Lower leg skin (tissue), 4 donors: ENCODE results near the gene ACAD10. TPM values are rescaled to one million over a fixed set of nuclear protein-coding genes. Genes with fewer than 3 reads are reported as not detected.

ENCODE experiments used
- DNase-seq, 2 donors: peaks; one replicate each; pipeline ENCODE4 v3.0.0-alpha.2; 2019; ENCODE audit warnings: low spot score in 2 of 2
- H3K4me3 ChIP-seq: fragments of 200-600 bp; sonication (generic); 2 replicates; pipeline ENCODE4 v1.5.1; 2017; ENCODE audit warnings: mild to moderate bottlenecking, low read depth; ENCODE audit not compliant: poor library complexity, severe bottlenecking
- POLR2A ChIP-seq, 2 donors: fragments of 450-650 bp; IDR thresholded peaks; one replicate each; pipeline ENCODE4 v1.6.1; 2016 to 2017; ENCODE audit warnings: antibody characterized with exemption in 2 of 2, mild to moderate bottlenecking in 1 of 2, moderate library complexity in 1 of 2
- WGBS, 2 donors: methylation state at CpG; one replicate each; pipeline ENCODE4 v1.1.5; 2018; 5-methylcytosine and 5-hydroxymethylcytosine counted together
- intact Hi-C: fragments of 100-400 bp; cut with DNase I; formaldehyde crosslinking; loops from one replicate; pipeline ENCODE4 v1.15.0; 2023; ENCODE audit warnings: low total_unique reads
- total RNA-seq, 4 donors: library from RNA; depleted of rRNA; stranded (reverse); fragments of >200 nt; gene quantifications; one replicate each; pipeline ENCODE4 v1.1.0, GENCODE V29; 2016
- TF ChIP-seq, protein P1 (sequence below), 3 donors: fragments of 450-650 bp; IDR thresholded peaks; one replicate each; pipeline ENCODE4 v1.5.1; 2016; ENCODE audit warnings: antibody characterized with exemption in 3 of 3, mild to moderate bottlenecking in 3 of 3, moderate library complexity in 2 of 3

The ACAD10 gene
- total RNA-seq, 4 donors from 2014 or later = 23.1 to 40.5 (median 24.3) TPM

DNA sequence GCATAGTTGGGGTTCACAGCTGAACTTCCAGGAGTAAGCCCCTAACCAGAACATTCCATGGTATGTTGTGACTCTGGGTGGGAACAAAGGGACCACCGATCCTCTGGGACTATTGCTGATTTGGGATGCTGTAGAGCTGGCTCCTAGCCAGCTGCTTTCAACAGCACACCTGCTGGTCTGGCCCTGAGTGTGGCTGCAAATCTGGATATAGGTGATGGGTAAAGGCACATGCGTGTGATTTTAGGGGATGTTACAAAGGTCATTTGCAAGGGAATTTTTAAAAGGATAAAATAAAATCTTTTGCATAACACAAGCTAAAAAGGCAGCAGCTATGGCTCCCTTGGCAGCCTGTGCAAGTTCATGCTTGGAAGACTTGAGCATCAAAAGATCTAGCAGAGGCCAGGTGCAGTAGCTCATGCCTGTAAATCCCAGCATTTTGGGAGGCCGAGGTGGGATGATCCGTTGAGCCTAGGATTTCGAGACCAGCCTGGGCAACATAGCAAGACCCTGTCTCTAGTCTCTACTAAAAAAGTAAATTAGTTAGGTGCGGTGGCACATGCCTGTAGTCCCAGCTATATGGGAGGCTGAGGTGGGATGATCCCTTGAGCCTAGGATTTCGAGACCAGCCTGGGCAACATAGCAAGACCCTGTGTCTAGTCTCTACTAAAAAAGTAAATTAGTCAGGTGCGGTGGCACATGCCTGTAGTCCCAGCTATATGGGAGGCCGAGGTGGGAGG, 82.5 kb downstream of the ACAD10 start:
- no peak overlapping the region for H3K4me3 ChIP-seq
- WGBS, 2 donors = 73 to 75% methylated on average over 9 of the region's 9 CpGs
- TF ChIP-seq, protein P1, sequence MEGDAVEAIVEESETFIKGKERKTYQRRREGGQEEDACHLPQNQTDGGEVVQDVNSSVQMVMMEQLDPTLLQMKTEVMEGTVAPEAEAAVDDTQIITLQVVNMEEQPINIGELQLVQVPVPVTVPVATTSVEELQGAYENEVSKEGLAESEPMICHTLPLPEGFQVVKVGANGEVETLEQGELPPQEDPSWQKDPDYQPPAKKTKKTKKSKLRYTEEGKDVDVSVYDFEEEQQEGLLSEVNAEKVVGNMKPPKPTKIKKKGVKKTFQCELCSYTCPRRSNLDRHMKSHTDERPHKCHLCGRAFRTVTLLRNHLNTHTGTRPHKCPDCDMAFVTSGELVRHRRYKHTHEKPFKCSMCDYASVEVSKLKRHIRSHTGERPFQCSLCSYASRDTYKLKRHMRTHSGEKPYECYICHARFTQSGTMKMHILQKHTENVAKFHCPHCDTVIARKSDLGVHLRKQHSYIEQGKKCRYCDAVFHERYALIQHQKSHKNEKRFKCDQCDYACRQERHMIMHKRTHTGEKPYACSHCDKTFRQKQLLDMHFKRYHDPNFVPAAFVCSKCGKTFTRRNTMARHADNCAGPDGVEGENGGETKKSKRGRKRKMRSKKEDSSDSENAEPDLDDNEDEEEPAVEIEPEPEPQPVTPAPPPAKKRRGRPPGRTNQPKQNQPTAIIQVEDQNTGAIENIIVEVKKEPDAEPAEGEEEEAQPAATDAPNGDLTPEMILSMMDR (IDR thresholded peaks at IDR 0.05) = no peak
- TF ChIP-seq POLR2A (IDR thresholded peaks at IDR 0.05) = no peak
- intact Hi-C loops = no loop called here
- DNase-seq = no peak

GRCh38 chr12:111769599-111769998, 83.7 kb downstream of the ACAD10 start:
- TF ChIP-seq, protein P1 (IDR thresholded peaks at IDR 0.05) = no peak
- no peak for TF ChIP-seq POLR2A (IDR thresholded peaks at IDR 0.05)
- intact Hi-C loops = no loop called here
- WGBS, 2 donors = 71 to 73% methylated on average over 8 of the region's 8 CpGs
- DNase-seq = no peak
- H3K4me3 ChIP-seq = no peak overlapping the region

GRCh38 chr12:111773801-111774551, 88.1 kb downstream of the ACAD10 start:
- TF ChIP-seq POLR2A (IDR thresholded peaks at IDR 0.05) = no peak
- TF ChIP-seq, protein P1 (IDR thresholded peaks at IDR 0.05) = no peak
- 32% methylated on average over 17 of the region's 17 CpGs for WGBS, 2 donors
- no peak overlapping the region for H3K4me3 ChIP-seq
- intact Hi-C loops = loop anchor here (1.0 kb wide), 1 partner anchor 41 kb away; no protein-coding TSS in a partner anchor
- peak; percentile 91 to 96 for DNase-seq

DNA sequence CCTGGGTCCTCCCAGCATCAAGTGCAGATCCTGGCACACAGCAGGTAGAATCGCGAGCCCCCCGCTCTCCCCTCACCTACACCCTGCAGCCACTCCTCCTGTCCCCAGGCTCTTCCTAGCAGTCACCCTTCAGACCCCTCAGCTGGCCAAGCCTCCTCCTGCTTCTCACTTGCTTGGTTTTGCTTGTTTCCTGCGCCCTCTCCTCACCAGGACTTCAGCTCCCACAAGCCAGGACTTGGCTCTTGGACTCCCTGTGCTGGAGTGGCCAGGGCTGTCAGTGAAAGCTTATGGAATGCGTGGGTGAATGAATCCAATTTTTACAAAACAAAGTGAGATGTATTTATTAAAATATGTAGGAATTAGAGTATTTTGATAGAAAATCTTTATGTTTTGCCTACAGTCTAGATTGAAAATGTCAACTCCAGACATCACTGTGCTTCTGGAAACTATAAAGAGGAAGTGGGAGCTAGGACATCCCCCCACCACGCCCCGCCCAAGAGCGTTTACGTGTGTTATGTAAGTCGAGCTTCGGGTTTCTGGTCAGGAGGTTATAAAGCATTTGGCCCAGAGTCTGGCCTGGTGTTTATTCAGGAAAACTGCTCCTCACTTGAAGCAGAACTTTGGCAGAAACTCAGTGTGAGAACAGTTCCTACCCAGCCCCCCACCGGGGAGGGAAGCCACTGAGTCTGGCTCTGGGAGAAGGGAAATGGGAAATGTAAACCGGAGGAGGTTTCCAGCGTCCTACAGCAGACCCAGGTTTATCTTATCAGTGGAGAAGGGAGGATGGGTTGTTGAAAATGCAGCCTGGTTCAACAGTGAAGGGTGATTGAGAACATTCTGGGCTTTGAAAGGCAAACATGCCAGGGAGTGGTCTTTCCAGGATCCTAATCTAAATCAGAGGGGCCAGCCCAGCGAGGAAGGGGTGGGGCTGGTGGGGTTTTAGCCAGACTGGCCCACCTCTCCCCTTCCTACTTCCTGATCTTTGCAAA, 89.6 kb downstream of the ACAD10 start:
- DNase-seq = peak; percentile 83 to 95
- TF ChIP-seq POLR2A (IDR thresholded peaks at IDR 0.05) = no peak
- WGBS, 2 donors = 20 to 25% methylated on average over 15 of the region's 15 CpGs
- no peak overlapping the region for H3K4me3 ChIP-seq
- intact Hi-C loops = no loop called here

- no peak for TF ChIP-seq POLR2A (IDR thresholded peaks at IDR 0.05)
- TF ChIP-seq, protein P1 (IDR thresholded peaks at IDR 0.05) = no peak
- no peak overlapping the region for H3K4me3 ChIP-seq
- intact Hi-C loops = no loop called here
- WGBS, 2 donors = 66 to 76% methylated on average over 3 of the region's 3 CpGs
- DNase-seq = no peak
Observed at GRCh38 chr12:111776836-111777344, 91.0 kb downstream of the ACAD10 start.
